GM18520 (cell line): ENCODE data around the gene IFI27L1.

Experiments used
- ATAC-seq: cut with Tn5 transposase; IDR thresholded peaks from one replicate; pipeline ENCODE4 v1.9.1; 2021; ENCODE audit not compliant: unreplicated experiment

The IFI27L1 gene, protein sequence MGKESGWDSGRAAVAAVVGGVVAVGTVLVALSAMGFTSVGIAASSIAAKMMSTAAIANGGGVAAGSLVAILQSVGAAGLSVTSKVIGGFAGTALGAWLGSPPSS

GRCh38 chr14:94080621-94081385, at the start of gene IFI27L1, which contains the start of gene DDX24:
Gene IFI27L1 (plus strand): TSS chr14:94081310. CDS start chr14:94096938, 15,628 bp downstream.
Gene DDX24 (minus strand): TSS chr14:94081202. CDS start chr14:94079742, 1,460 bp downstream.
- peak; percentile 98 for ATAC-seq

- ATAC-seq = no peak
Measured at GRCh38 chr14:94031883-94032279, 49.2 kb upstream of the IFI27L1 start.

DNA sequence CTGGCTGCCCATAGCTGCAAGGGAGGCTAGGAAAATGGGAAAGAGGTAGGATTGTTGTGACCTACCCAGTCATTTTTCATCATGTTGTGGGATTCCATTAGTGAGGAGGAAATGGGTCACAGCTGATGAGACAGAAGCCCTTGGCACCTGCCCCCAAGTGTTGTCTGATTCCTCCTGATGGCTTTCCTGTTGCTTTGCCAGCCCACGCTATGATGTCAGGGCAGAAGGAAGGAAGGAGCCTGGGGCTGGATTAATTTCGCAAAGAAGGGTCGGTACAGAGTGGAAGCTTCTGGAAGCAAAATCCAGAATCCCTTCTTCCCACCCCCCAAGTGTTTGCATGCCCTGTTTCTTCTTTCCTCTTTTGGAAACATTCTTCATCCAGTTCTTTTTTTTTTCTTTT, 46.2 kb upstream of the IFI27L1 start:
- no peak for ATAC-seq

- ATAC-seq = no peak
Measured at GRCh38 chr14:94036313-94037167, 44.6 kb upstream of the IFI27L1 start.

- ATAC-seq = no peak
Measured at GRCh38 chr14:94037954-94038353, 43.2 kb upstream of the IFI27L1 start.

DNA sequence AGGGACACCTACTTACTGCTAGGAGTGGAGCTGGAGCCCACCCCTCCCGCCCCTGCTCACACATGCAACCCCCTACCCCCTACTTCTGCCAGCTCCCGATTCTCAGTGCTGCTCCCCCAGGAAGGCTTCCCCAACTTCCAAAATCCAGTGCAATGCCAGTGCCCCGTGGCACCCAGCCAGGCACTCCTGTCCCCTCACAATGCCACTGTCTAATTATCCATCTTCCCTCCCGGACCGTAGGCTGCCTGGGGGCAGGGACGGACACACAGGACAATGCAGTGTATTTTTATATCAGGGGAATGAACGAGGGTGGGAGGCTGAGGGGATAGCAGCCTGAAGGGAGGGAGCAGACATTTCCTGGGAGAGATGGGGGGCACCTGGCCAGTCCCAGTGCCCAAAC, 42.6 kb upstream of the IFI27L1 start:
- ATAC-seq = no peak

- ATAC-seq = no peak
Measured at GRCh38 chr14:94038921-94039629, 42.0 kb upstream of the IFI27L1 start.

- no peak for ATAC-seq
Measured at GRCh38 chr14:94040247-94040646, 40.9 kb upstream of the IFI27L1 start.

DNA sequence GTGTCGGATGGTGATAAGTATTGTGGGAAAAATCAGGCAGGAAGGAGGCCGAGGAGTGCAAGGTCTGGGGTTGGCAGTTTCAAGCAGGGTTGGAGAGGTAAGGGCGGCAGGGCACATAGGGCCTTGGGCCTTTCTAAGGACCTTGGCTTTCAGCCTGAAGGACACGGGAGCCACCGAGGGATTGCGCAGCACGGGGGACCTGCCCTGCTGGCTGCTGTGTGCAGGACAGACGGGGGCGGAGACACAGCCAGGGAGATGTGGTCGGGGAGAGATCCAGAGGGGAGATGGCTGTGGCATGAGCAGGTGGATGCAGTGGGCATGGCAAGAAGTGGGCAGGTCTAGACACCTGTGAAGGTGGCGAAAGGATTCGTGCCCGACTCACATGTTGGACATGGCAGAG, 40.3 kb upstream of the IFI27L1 start:
- ATAC-seq = no peak

DNA sequence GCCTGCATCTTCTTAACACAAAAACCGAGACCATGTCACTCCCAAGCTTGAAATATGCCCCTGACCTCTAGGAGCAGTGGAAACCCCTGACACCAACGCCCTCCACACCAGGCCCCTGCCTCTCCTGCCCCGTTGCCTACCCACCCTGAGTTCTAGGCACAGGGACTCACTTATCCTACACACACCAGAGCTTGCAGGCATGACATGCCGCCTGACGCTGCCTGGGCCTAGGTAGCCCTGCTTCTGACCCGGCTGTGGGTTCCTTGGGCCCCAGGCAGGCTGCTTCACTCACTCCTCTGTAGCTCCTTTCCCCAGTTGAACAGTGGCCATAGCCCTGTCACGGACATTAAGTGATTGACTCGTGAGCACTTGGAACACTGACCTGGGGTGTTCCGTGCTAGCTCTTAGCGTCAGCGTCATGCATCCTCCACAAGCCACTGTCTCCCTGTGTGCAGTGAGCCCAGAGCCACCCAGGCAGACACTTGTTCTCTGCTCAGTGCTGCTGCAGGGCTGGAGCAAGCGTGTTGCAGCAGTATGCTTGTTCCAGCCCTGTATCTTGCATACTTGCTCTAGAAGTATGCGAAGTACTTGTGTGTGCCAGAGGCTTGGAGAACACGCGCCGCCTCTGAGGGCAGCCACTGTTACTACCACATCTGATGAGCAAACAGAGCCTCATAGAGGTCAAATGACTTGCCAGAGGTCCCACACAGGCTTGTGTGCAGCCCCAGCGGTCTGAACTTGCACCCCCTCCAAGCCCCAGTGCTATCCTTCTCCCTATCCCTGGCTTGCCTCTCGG, 39.4 kb upstream of the IFI27L1 start:
- ATAC-seq = no peak

- ATAC-seq = no peak
Measured at GRCh38 chr14:94042433-94043091, 38.5 kb upstream of the IFI27L1 start.

- ATAC-seq = no peak
Measured at GRCh38 chr14:94043111-94043755, 37.9 kb upstream of the IFI27L1 start.

GRCh38 chr14:94043756-94044475, 37.2 kb upstream of the IFI27L1 start:
- ATAC-seq = no peak

DNA sequence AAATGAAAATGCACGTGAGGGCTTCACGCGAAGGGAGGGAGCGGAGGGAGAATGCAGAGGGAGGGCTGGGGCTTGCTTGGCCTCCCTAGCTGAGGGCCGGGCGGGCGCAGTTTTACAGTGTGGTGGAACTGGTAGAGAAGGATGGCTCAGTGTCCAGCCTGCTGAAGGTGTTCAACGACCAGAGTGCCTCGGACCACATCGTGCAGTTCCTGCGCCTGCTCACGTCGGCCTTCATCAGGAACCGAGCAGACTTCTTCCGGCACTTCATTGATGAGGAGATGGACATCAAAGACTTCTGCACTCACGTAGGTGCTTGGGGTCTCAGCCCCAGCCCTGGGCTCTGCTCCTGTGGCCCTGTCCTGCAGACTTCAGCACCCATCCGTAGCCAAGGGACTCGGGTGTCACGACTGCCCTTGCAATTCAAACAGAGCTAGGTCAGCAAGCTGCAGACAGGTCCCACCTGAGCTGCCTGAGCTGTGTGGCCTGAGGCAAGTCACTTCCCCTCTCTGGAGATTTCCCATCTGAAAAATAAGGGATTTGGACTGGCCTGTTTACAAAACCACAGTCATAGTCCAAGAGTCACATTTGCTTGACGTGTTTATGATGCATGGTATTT, 36.5 kb upstream of the IFI27L1 start:
- ATAC-seq = no peak

- ATAC-seq = no peak
Measured at GRCh38 chr14:94045101-94045500, 36.0 kb upstream of the IFI27L1 start.

DNA sequence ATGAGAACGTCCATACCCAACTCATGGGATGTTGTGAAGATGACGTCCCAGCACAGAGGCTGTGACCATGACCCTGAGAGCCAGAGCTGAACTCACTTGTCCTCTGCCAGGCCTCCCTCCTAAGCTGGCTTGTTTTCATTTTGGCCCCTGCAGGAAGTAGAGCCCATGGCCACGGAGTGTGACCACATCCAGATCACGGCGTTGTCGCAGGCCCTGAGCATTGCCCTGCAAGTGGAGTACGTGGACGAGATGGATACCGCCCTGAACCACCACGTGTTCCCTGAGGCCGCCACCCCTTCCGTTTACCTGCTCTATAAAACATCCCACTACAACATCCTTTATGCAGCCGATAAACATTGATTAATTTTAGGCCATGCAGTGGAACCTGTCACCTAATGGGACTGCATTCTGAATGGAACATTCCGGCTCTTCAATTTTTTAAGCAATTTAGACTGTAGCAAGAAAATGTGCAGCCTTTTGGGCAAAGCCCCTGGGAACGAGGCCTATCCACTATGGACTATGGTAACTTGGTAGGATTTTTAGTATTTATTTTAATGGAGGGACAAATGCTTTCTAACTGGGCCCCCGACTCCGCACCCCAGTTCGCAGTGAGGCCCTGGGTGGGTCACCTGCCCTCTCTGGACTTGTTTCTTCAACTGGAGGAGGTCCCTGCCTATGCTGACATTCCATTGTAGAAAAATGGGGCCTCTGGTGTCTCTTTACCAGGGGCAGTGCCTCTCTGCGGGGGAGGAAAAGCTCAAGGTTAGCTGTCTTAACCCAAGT, 35.4 kb upstream of the IFI27L1 start:
- ATAC-seq = no peak

GRCh38 chr14:94046696-94047250, 34.3 kb upstream of the IFI27L1 start:
- ATAC-seq = no peak
